ENCODE measurements around the gene CCDC18.
"Not testable (repeated sequence)": the region's sequence is repeated elsewhere in the genome, so short reads cannot be mapped to it uniquely, and the experiment has no call there.

Gene CCDC18

GRCh38 chr1:93152835-93153234 is 27.7 kb upstream of the CCDC18 start:
- H3K9me3 ChIP-seq (ENCODE audit: control insufficient read depth, insufficient read depth, low read depth, low read length), result no peaks in the 10 kb centered on the region
- H3K4me3 ChIP-seq (ENCODE audit: low read depth, low read length), result no peak overlapping the region
- H3K9ac ChIP-seq (ENCODE audit: low read length), result no peak overlapping the region
- no peaks in the 10 kb centered on the region; the same call in 1 of the 2 replicates for H3K4me1 ChIP-seq (ENCODE audit: control insufficient read depth, insufficient read depth, low read length)
- H3K36me3 ChIP-seq (ENCODE audit: control insufficient read depth, insufficient read depth, low read length), result peaks cover 50% of the 10 kb centered on the region
- H3K27ac ChIP-seq (ENCODE audit: low read depth, low read length), result no peak overlapping the region
- H3K27me3 ChIP-seq (ENCODE audit: control insufficient read depth, insufficient read depth, low read length), result no peaks in the 10 kb centered on the region

GRCh38 chr1:93154898-93155297 is 25.6 kb upstream of the CCDC18 start:
- H3K36me3 ChIP-seq (ENCODE audit: control insufficient read depth, insufficient read depth, low read length), result peaks cover 52% of the 10 kb centered on the region
- H3K27ac ChIP-seq (ENCODE audit: low read depth, low read length), result no peak overlapping the region
- H3K4me3 ChIP-seq (ENCODE audit: low read depth, low read length), result no peak overlapping the region
- no peak overlapping the region for H3K9ac ChIP-seq (ENCODE audit: low read length)
- H3K4me1 ChIP-seq (ENCODE audit: control insufficient read depth, insufficient read depth, low read length), result no peaks in the 10 kb centered on the region; the same call in 1 of the 2 replicates
- H3K9me3 ChIP-seq (ENCODE audit: control insufficient read depth, insufficient read depth, low read depth, low read length), result no peaks in the 10 kb centered on the region
- H3K27me3 ChIP-seq (ENCODE audit: control insufficient read depth, insufficient read depth, low read length), result no peaks in the 10 kb centered on the region

- H3K4me3 ChIP-seq (ENCODE audit: low read depth, low read length), result no peak overlapping the region
- H3K9ac ChIP-seq (ENCODE audit: low read length), result no peak overlapping the region
- H3K4me1 ChIP-seq (ENCODE audit: control insufficient read depth, insufficient read depth, low read length), result no peaks in the 10 kb centered on the region; the same call in 1 of the 2 replicates
- no peaks in the 10 kb centered on the region for H3K9me3 ChIP-seq (ENCODE audit: control insufficient read depth, insufficient read depth, low read depth, low read length)
- no peak overlapping the region for H3K27ac ChIP-seq (ENCODE audit: low read depth, low read length)
- peaks cover 52% of the 10 kb centered on the region for H3K36me3 ChIP-seq (ENCODE audit: control insufficient read depth, insufficient read depth, low read length)
- no peaks in the 10 kb centered on the region for H3K27me3 ChIP-seq (ENCODE audit: control insufficient read depth, insufficient read depth, low read length)
Observed at GRCh38 chr1:93155335-93155734, 25.2 kb upstream of the CCDC18 start.

DNA sequence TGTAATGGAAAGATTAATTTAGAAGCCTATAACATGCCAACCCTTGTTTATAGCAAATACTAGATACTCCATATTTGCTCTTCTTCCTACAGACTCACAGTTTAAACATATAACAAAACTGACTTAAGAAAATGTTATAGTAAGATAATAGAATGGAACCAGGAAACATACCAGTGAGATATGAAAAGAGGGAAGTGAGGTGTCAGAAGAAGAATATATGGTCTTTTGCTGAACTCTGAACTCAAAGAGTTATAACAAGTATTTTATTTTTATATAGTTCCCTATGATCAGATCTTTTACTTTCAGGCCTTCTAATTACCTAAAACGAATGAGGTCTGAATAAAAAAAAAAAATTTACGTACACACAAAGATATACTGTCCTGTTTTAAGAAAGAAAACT is 21.2 kb upstream of the CCDC18 start:
- Histone ChIP-seq H3K4me1 (ENCODE audit: control insufficient read depth, insufficient read depth, low read length) (no peaks in the 10 kb centered on the region; the same call in 1 of the 2 replicates), H3K4me3 (ENCODE audit: low read depth, low read length) (no peak overlapping the region), H3K9ac (ENCODE audit: low read length) (no peak overlapping the region), H3K36me3 (ENCODE audit: control insufficient read depth, insufficient read depth, low read length) (peaks cover 31% of the 10 kb centered on the region), H3K9me3 (ENCODE audit: control insufficient read depth, insufficient read depth, low read depth, low read length) (no peaks in the 10 kb centered on the region), H3K27ac (ENCODE audit: low read depth, low read length) (no peak overlapping the region), H3K27me3 (ENCODE audit: control insufficient read depth, insufficient read depth, low read length) (no peaks in the 10 kb centered on the region)

DNA sequence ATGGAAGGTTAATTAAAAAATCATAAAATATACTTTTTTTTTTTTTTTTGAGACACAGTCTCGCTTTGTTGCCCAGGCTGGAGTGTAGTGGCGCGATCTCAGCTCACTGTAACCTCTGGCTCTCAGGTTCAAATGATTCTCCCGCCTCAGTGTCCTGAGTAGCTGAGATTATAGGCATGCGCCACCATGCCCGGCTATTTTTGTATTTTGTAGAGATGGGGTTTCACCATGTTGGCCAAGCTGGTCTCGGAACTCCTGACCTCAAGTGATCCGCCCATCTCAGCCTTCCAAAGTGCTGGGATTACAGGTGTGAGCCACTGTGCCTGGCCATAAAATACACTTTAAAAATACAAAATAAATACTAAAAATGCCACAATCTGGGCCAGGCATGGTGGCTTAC is 17.2 kb upstream of the CCDC18 start:
- H3K9ac ChIP-seq (ENCODE audit: low read length); H3K4me1 ChIP-seq (ENCODE audit: control insufficient read depth, insufficient read depth, low read length); H3K9me3 ChIP-seq (ENCODE audit: control insufficient read depth, insufficient read depth, low read depth, low read length); H3K27me3 ChIP-seq (ENCODE audit: control insufficient read depth, insufficient read depth, low read length); H3K4me3 ChIP-seq (ENCODE audit: low read depth, low read length); H3K36me3 ChIP-seq (ENCODE audit: control insufficient read depth, insufficient read depth, low read length); H3K27ac ChIP-seq (ENCODE audit: low read depth, low read length): not testable (repeated sequence)

- Histone ChIP-seq H3K4me1 (ENCODE audit: control insufficient read depth, insufficient read depth, low read length) (no peaks in the 10 kb centered on the region), H3K9me3 (ENCODE audit: control insufficient read depth, insufficient read depth, low read depth, low read length) (peaks cover 2% of the 10 kb centered on the region; the same call in 1 of the 2 replicates), H3K27ac (ENCODE audit: low read depth, low read length) (no peak overlapping the region), H3K9ac (ENCODE audit: low read length) (no peak overlapping the region), H3K36me3 (ENCODE audit: control insufficient read depth, insufficient read depth, low read length) (no peaks in the 10 kb centered on the region; the same call in 1 of the 2 replicates), H3K27me3 (ENCODE audit: control insufficient read depth, insufficient read depth, low read length) (no peaks in the 10 kb centered on the region), H3K4me3 (ENCODE audit: low read depth, low read length) (no peak overlapping the region)
Observed at GRCh38 chr1:93164816-93165215, 15.7 kb upstream of the CCDC18 start.

DNA sequence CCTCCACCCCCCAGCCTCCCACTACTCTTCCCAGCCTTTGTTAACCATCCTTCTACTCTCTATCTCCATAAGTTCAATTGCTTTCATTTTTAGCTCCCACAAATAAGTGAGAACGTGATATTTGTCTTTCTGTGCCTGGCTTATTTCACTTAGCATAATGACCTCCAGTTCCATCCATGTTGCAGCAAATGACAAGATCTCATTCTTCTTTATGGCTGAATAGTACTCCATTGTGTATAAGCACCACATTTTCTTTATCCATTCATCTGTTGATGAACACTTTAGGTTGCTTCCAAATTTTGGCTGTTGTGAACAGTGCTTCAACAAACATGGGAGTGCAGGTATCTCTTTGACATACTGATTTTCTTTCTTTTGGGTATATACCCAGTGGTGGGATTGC is 14.6 kb upstream of the CCDC18 start:
- H3K27ac ChIP-seq (ENCODE audit: low read depth, low read length); H3K27me3 ChIP-seq (ENCODE audit: control insufficient read depth, insufficient read depth, low read length); H3K9me3 ChIP-seq (ENCODE audit: control insufficient read depth, insufficient read depth, low read depth, low read length); H3K4me3 ChIP-seq (ENCODE audit: low read depth, low read length); H3K4me1 ChIP-seq (ENCODE audit: control insufficient read depth, insufficient read depth, low read length); H3K9ac ChIP-seq (ENCODE audit: low read length); H3K36me3 ChIP-seq (ENCODE audit: control insufficient read depth, insufficient read depth, low read length): not testable (repeated sequence)

DNA sequence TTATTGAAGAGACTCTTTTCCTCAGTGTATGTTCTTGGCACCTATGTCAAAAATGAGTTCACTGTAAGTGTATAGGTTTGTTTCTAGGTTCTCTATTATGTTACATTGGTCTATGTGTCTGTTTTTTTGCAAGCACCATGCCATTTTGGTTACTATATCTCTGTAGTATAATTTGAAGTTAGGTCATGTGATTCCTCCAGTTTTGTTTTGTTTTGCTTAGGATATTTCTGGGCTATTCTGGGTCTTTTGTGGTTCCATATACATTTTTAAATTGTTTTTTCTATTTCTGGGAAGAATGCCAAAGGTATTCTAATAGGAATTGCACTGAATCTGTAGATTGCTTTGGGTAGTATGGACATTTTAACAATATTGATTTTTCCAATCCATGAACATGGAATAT is 13.5 kb upstream of the CCDC18 start:
- H3K9me3 ChIP-seq (ENCODE audit: control insufficient read depth, insufficient read depth, low read depth, low read length), result peaks cover 2% of the 10 kb centered on the region
- no peak overlapping the region for H3K9ac ChIP-seq (ENCODE audit: low read length)

DNA sequence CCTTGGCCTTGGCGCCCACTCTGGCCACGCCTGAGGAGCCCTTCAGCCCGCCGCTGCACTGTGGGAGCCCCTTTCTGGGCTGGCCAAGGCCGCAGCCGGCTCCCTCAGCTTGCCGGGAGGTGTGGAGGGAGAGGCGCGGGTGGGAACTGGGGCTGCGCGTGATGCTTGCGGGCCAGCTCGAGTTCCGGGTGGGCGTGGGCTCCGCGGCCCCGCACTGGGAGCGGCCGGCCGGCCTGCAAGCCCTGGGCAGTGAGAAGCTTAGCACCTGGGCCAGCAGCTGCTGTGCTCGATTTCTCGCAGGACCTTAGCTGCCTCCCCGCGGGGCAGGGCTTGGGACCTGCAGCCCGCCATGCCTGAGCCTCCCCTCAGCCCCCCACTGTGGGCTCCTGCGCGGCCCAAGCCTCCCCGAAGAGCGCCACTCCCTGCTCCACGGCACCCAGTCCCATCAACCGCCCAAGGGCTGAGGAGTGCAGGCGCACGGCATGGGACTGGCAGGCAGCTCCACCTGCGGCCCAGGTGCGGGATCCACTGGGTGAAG is 10.3 kb upstream of the CCDC18 start:
- H3K9ac ChIP-seq (ENCODE audit: low read length); H3K36me3 ChIP-seq (ENCODE audit: control insufficient read depth, insufficient read depth, low read length); H3K4me3 ChIP-seq (ENCODE audit: low read depth, low read length); H3K27me3 ChIP-seq (ENCODE audit: control insufficient read depth, insufficient read depth, low read length); H3K4me1 ChIP-seq (ENCODE audit: control insufficient read depth, insufficient read depth, low read length); H3K9me3 ChIP-seq (ENCODE audit: control insufficient read depth, insufficient read depth, low read depth, low read length); H3K27ac ChIP-seq (ENCODE audit: low read depth, low read length): not testable (repeated sequence)

More for the DNA sequence above, 13.5 kb upstream of the CCDC18 start:
- Histone ChIP-seq H3K4me1 (ENCODE audit: control insufficient read depth, insufficient read depth, low read length) (no peaks in the 10 kb centered on the region), H3K36me3 (ENCODE audit: control insufficient read depth, insufficient read depth, low read length) (no peaks in the 10 kb centered on the region; the same call in 1 of the 2 replicates), H3K4me3 (ENCODE audit: low read depth, low read length) (no peak overlapping the region), H3K27me3 (ENCODE audit: control insufficient read depth, insufficient read depth, low read length) (no peaks in the 10 kb centered on the region), H3K27ac (ENCODE audit: low read depth, low read length) (no peak overlapping the region)

DNA sequence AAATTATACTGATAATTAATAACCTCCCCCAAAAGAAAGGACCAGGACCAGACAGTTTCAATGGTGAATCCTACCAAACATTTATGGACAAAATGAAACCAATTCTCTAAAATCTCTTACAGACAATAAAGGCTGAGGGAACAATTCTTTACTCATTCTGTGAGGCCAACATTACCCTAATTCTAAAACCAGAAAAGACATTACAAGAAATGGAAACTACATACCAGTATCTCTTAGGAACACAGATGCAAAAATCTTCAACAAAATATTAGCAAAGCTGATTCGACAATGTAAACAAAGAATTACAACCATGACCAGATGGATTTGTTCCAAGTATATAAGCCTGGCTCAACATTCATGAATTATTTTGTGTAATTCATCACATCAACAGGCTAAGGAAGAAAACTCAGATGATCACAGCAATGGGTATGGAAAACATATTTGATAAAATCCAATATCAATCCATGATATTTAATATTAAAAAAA is 8.9 kb upstream of the CCDC18 start:
- Histone ChIP-seq H3K27ac (ENCODE audit: low read depth, low read length) (no peak overlapping the region), H3K4me1 (ENCODE audit: control insufficient read depth, insufficient read depth, low read length) (no peaks in the 10 kb centered on the region), H3K4me3 (ENCODE audit: low read depth, low read length) (no peak overlapping the region), H3K9me3 (ENCODE audit: control insufficient read depth, insufficient read depth, low read depth, low read length) (peaks cover 2% of the 10 kb centered on the region), H3K9ac (ENCODE audit: low read length) (no peak overlapping the region), H3K36me3 (ENCODE audit: control insufficient read depth, insufficient read depth, low read length) (no peaks in the 10 kb centered on the region; the same call in none of the 2 replicates), H3K27me3 (ENCODE audit: control insufficient read depth, insufficient read depth, low read length) (no peaks in the 10 kb centered on the region)

- Histone ChIP-seq H3K9ac (ENCODE audit: low read length) (no peak overlapping the region), H3K36me3 (ENCODE audit: control insufficient read depth, insufficient read depth, low read length) (no peaks in the 10 kb centered on the region; the same call in 1 of the 2 replicates), H3K4me3 (ENCODE audit: low read depth, low read length) (no peak overlapping the region), H3K27ac (ENCODE audit: low read depth, low read length) (no peak overlapping the region), H3K9me3 (ENCODE audit: control insufficient read depth, insufficient read depth, low read depth, low read length) (peaks cover 2% of the 10 kb centered on the region), H3K4me1 (ENCODE audit: control insufficient read depth, insufficient read depth, low read length) (no peaks in the 10 kb centered on the region), H3K27me3 (ENCODE audit: control insufficient read depth, insufficient read depth, low read length) (no peaks in the 10 kb centered on the region)
Observed at GRCh38 chr1:93172778-93173177, 7.7 kb upstream of the CCDC18 start.
